ENCODE data around the gene ATP5ME. TPM values are rescaled to one million over a fixed set of nuclear protein-coding genes. Genes with fewer than 3 reads are reported as not detected.
A peak's percentile ranks its signal among the peaks of the same experiment; 100 is the strongest.

The ATP5ME gene
- total and polyA plus RNA-seq, 2 of the 13 experiments (the other 11 are each of a cell fraction or from before 2014, with no cell fraction given): 305 to 753 TPM

- Histone ChIP-seq H3K4me3 (replicated peaks in 1 of 3; ENCODE audit: insufficient read depth in 1 of 3, low read depth in 2 of 3, low read length in 3 of 3) (no peak overlapping the region), H3K4me2 (ENCODE audit: low read depth, low read length) (no peak overlapping the region), H2AFZ (ENCODE audit: low read length) (no peak overlapping the region), H3K27me3 (ENCODE audit: control insufficient read depth in 1 of 2, insufficient read depth in 2 of 2, low read length in 2 of 2) (peaks cover 9 to 33% of the 10 kb centered on the region in 2 experiments), H3K27ac (ENCODE audit: extremely low read length, insufficient read depth, low read length) (no peak overlapping the region), H3K9me3 (ENCODE audit: low read length) (no peaks in the 10 kb centered on the region), H3K9ac (ENCODE audit: insufficient read depth, low read depth, low read length) (no peak overlapping the region), H3K36me3 (replicated peaks in 1 of 2; ENCODE audit: control insufficient read depth in 1 of 2, insufficient read depth in 2 of 2, low read length in 2 of 2) (no peaks in the 10 kb centered on the region), H4K20me1 (ENCODE audit: insufficient read depth, low read length) (no peaks in the 10 kb centered on the region), H3K4me1 (ENCODE audit: insufficient read depth, low read length) (peaks cover 57% of the 10 kb centered on the region), H3K79me2 (ENCODE audit: insufficient read depth, low read length) (no peaks in the 10 kb centered on the region)
- ATAC-seq (peak; percentile 35), FAIRE-seq (no peak), DNase-seq (ENCODE audit: low spot score) (peak; percentile 38)
- no TSS peak for BruUV-seq (replicated peaks)
- CTCF ChIA-PET (ENCODE audit: low intra/inter-chr PET ratio, low total read pairs): no interaction called here
- POLR2A ChIA-PET: no interaction called here
- 69% methylated on average over 40 of the region's 58 CpGs for WGBS (ENCODE audit: low lambda C conversion rate)
- in situ Hi-C loops (cut with HindIII; ENCODE audit: extremely low pct_ligation_motif_present, low pct_unique_long_range_greater_than_20kb) (no loop called here), intact Hi-C loops (cut with micrococcal nuclease; ENCODE audit: unreplicated experiment) (no loop called here)
- TF ChIP-seq KDM6A (CRISPR knock-in tag; IDR thresholded peaks at IDR 0.05; ENCODE audit: low read depth) (no peak), RARA (CRISPR knock-in tag; IDR thresholded peaks at IDR 0.05) (peak; percentile 5; the same call in 1 of the 2 replicates)
Measured at GRCh38 chr4:656436-657337, 17.4 kb downstream of the ATP5ME start.

DNA sequence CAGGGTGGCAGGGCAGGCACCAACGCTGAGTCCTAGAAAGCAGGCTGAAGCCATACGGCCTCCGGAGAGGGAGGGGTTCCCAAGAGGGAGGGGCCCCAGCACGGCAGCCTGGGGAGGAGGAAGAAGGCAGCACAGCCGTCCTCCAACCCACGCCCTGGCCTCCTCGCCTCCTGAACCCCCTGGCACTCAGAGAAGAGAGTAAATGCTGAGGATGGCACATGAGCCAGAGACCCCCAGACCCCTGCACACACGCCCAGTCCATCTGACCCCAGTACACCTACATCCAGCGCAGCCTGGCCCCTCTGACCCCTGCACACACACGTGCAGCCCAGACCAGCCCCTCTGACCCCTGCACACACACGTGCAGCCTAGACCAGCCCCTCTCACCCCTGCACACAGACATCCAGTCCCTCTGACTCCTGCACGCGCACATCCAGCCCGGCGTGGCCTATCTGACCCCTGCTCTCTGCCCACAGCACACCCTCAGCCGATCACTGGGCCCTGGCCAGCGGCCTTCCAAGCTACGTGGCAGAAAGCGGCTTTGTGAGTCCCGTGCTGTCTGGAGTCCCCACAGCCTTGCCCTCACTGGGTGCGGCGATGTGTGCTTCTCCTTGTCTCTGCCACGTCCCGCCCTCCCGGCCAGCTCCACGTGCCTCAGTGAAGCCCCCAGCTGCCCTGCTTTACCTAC, 18.5 kb downstream of the ATP5ME start:
- Histone ChIP-seq H3K79me2 (ENCODE audit: insufficient read depth, low read length) (no peaks in the 10 kb centered on the region), H3K4me2 (ENCODE audit: low read depth, low read length) (peak overlapping the region; percentile 72), H4K20me1 (ENCODE audit: insufficient read depth, low read length) (no peaks in the 10 kb centered on the region), H3K9ac (ENCODE audit: insufficient read depth, low read depth, low read length) (0 out of 2 replicates have a peak overlapping the region, but pooled peaks have one; percentile 3), H3K4me1 (ENCODE audit: insufficient read depth, low read length) (peaks cover 68% of the 10 kb centered on the region), H3K9me3 (ENCODE audit: low read length) (no peaks in the 10 kb centered on the region), H3K27ac (ENCODE audit: extremely low read length, insufficient read depth, low read length) (no peak overlapping the region), H2AFZ (ENCODE audit: low read length) (no peak overlapping the region), H3K27me3 (ENCODE audit: control insufficient read depth in 1 of 2, insufficient read depth in 2 of 2, low read length in 2 of 2) (peaks cover 12 to 44% of the 10 kb centered on the region in 2 experiments), H3K4me3 (replicated peaks in 1 of 3; ENCODE audit: insufficient read depth in 1 of 3, low read depth in 2 of 3, low read length in 3 of 3) (peak overlapping the region in 2 of 3 experiments; percentile 29 to 53; a peak in 2 of 6 replicates), H3K36me3 (replicated peaks in 1 of 2; ENCODE audit: control insufficient read depth in 1 of 2, insufficient read depth in 2 of 2, low read length in 2 of 2) (no peaks in the 10 kb centered on the region)
- 17% methylated on average over 18 of the region's 26 CpGs for WGBS (ENCODE audit: low lambda C conversion rate)
- ChIA-PET POLR2A (no interaction called here), CTCF (ENCODE audit: low intra/inter-chr PET ratio, low total read pairs) (no interaction called here)
- no TSS peak for BruUV-seq (replicated peaks)
- DNase-seq (ENCODE audit: low spot score) (no peak), FAIRE-seq (no peak), ATAC-seq (peak; percentile 38)
- in situ Hi-C loops (cut with HindIII; ENCODE audit: extremely low pct_ligation_motif_present, low pct_unique_long_range_greater_than_20kb): no loop called here
- intact Hi-C loops (cut with micrococcal nuclease; ENCODE audit: unreplicated experiment): no loop called here
- TF ChIP-seq MYC (CRISPR knock-in tag; IDR thresholded peaks at IDR 0.05; ENCODE audit: borderline replicate concordance) (peak; percentile 68), RORA (CRISPR knock-in tag; IDR thresholded peaks at IDR 0.05) (no peak), PATZ1 (CRISPR knock-in tag; IDR thresholded peaks at IDR 0.05) (peak; percentile 41; the same call in 1 of the 2 replicates), HOXA3 (CRISPR knock-in tag; IDR thresholded peaks at IDR 0.05) (peak; percentile 30; the same call in 1 of the 2 replicates), ZNF547 (CRISPR knock-in tag; IDR thresholded peaks at IDR 0.05) (0 out of 2 replicates have a peak, but pooled peaks have one; percentile 30), NR2F1 (CRISPR knock-in tag; IDR thresholded peaks at IDR 0.05) (peak; percentile 22 to 49; a peak in 1 of 4 replicates), AHR (CRISPR knock-in tag; IDR thresholded peaks at IDR 0.05) (no peak), ZNF839 (CRISPR knock-in tag; IDR thresholded peaks at IDR 0.05; ENCODE audit: borderline replicate concordance) (peak; percentile 41; the same call in 1 of the 2 replicates), TBX2 (CRISPR knock-in tag; IDR thresholded peaks at IDR 0.05; ENCODE audit: borderline replicate concordance) (0 out of 2 replicates have a peak, but pooled peaks have one; percentile 60)
- TF ChIP-seq, protein P1, sequence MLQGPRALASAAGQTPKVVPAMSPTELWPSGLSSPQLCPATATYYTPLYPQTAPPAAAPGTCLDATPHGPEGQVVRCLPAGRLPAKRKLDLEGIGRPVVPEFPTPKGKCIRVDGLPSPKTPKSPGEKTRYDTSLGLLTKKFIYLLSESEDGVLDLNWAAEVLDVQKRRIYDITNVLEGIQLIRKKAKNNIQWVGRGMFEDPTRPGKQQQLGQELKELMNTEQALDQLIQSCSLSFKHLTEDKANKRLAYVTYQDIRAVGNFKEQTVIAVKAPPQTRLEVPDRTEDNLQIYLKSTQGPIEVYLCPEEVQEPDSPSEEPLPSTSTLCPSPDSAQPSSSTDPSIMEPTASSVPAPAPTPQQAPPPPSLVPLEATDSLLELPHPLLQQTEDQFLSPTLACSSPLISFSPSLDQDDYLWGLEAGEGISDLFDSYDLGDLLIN (CRISPR knock-in tag; IDR thresholded peaks at IDR 0.05; ENCODE audit: borderline replicate concordance): no peak

All from HepG2 (cell line).